Peyer's patch (tissue), 4 donors: ENCODE results near the gene HES4. TPM values are rescaled to one million over a fixed set of nuclear protein-coding genes. Genes with fewer than 3 reads are reported as not detected.
"Not testable (repeated sequence)": the region's sequence is repeated elsewhere in the genome, so short reads cannot be mapped to it uniquely, and the experiment has no call there.

Source experiments
- DNase-seq, 3 donors: peaks; one replicate each; pipeline ENCODE4 v3.0.0-alpha.2; 2017 to 2019
- H3K27ac ChIP-seq, 4 donors: fragments of 200-600 bp; sonication (generic); one replicate each; pipeline ENCODE4 v1.5.1; 2016 to 2019
- H3K27me3 ChIP-seq, 2 donors: fragments of 200-600 bp; sonication (generic); one replicate each; pipeline ENCODE4 v1.5.1; 2019
- H3K36me3 ChIP-seq, 3 donors: fragments of 200-600 bp; sonication (generic); one replicate each; pipeline ENCODE4 v1.5.1; 2016 to 2019
- H3K4me1 ChIP-seq, 4 donors: fragments of 200-600 bp; sonication (generic); one replicate each; pipeline ENCODE4 v1.5.1; 2016 to 2019
- H3K4me3 ChIP-seq, 4 donors: fragments of 200-600 bp; sonication (generic); 1 replicate in 3 of 4; 2 replicates in 1 of 4; pipeline ENCODE4 v1.5.1; 2016 to 2019; ENCODE audit warnings: mild to moderate bottlenecking in 1 of 4
- H3K9me3 ChIP-seq, 4 donors: fragments of 200-600 bp; sonication (generic); one replicate each; pipeline ENCODE4 v1.5.1; 2016 to 2019; ENCODE audit warnings: mild to moderate bottlenecking in 1 of 4
- POLR2A ChIP-seq, 2 donors: fragments of 450-650 bp; IDR thresholded peaks; one replicate each; pipeline ENCODE4 v1.5.1; 2017; ENCODE audit warnings: antibody characterized with exemption in 2 of 2, mild to moderate bottlenecking in 2 of 2, moderate library complexity in 2 of 2
- total RNA-seq, 4 donors: library from RNA; depleted of rRNA; stranded (reverse); fragments of >200 nt; gene quantifications; one replicate each; pipeline ENCODE4 v1.1.0, GENCODE V29; 2016
- TF ChIP-seq, protein P1 (sequence below), 6 experiments: fragments of 450-650 bp in 4 of 6; fragments of 200-600 bp in 2 of 6; sonication (generic) in 1 of 6; IDR thresholded peaks; one replicate each; pipeline ENCODE4 v1.5.1; 2017 to 2019; ENCODE audit warnings: antibody characterized with exemption in 6 of 6, mild to moderate bottlenecking in 3 of 6, moderate library complexity in 1 of 6

HES4 gene
- total RNA-seq, 4 donors from 2014 or later = 3.9 to 12.4 (median 7.7) TPM

DNA sequence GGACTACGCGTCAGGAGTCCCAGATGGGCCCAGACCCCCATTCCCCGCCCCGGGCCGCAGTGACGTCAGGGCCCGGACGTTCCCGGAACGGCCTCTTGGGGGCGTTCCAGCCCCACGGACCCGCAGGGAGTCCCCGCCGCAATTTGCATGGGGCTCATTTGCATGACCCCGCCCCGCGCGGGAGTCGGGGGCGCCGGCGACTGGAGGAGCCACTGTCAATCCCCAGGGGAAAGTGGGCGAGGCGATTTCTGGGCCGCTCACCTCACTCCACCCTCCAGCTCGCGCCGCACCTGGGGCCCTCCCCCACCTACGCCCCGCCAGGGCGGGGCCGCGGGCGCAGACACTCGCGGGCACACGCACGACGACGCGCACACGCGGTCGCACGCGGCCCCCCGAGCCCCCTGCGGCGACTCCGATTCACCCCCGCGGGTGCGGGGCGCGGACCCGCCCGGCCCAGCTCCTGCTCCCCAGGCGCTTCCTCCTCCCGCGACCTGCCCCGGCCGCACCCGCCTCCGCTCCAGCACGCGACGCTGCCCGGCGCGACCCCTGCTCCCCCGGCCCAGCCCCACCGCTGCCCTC is 33.2 kb upstream of the HES4 start:
- H3K36me3 ChIP-seq = no peaks in the 10 kb centered on the region
- peak overlapping the region; percentile 31 to 60 (median 52) for H3K4me3 ChIP-seq
- peaks cover 0 to 32% (median 20%) of the 10 kb centered on the region in 4 donors for H3K4me1 ChIP-seq
- H3K27me3 ChIP-seq = peaks cover 0 to 19% of the 10 kb centered on the region in 2 donors
- H3K9me3 ChIP-seq = no peaks in the 10 kb centered on the region
- peak; percentile 89 to 96 (median 93) for DNase-seq
- peak overlapping the region in 1 of 4 donors; percentile 25 for H3K27ac ChIP-seq
- TF ChIP-seq POLR2A (IDR thresholded peaks at IDR 0.05) = no peak
- TF ChIP-seq, protein P1, sequence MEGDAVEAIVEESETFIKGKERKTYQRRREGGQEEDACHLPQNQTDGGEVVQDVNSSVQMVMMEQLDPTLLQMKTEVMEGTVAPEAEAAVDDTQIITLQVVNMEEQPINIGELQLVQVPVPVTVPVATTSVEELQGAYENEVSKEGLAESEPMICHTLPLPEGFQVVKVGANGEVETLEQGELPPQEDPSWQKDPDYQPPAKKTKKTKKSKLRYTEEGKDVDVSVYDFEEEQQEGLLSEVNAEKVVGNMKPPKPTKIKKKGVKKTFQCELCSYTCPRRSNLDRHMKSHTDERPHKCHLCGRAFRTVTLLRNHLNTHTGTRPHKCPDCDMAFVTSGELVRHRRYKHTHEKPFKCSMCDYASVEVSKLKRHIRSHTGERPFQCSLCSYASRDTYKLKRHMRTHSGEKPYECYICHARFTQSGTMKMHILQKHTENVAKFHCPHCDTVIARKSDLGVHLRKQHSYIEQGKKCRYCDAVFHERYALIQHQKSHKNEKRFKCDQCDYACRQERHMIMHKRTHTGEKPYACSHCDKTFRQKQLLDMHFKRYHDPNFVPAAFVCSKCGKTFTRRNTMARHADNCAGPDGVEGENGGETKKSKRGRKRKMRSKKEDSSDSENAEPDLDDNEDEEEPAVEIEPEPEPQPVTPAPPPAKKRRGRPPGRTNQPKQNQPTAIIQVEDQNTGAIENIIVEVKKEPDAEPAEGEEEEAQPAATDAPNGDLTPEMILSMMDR (IDR thresholded peaks at IDR 0.05) = peak; percentile 71 to 87 (median 80)

DNA sequence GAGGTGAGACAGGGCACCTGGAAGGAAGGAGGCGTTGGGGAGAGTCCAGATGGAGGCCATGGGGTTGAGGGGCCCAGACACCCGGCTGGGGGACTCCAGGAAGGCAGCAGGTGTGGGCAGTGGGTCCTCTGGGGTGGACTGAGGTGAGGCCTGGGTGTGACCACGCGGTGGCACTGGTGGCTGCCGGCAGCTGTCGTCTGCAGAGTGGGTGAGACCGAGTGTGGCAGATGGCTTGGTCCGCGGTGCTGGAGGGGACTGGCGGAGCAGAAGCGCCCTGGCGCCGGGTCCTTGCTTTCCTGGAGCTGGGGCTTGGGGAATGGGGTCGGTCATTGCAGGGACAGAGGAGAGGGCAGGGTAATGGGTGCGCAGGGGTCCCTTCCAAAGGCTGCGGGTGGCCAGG is 32.5 kb upstream of the HES4 start:
- Histone ChIP-seq H3K4me1 (peaks cover 0 to 32% (median 20%) of the 10 kb centered on the region in 4 donors), H3K27ac (no peak overlapping the region), H3K27me3 (peaks cover 0 to 19% of the 10 kb centered on the region in 2 donors), H3K4me3 (peak overlapping the region; percentile 31 to 60 (median 52)), H3K36me3 (no peaks in the 10 kb centered on the region), H3K9me3 (no peaks in the 10 kb centered on the region)
- peak in 1 of 3 donors; percentile 66 for DNase-seq
- no peak for TF ChIP-seq POLR2A (IDR thresholded peaks at IDR 0.05)
- TF ChIP-seq, protein P1 (IDR thresholded peaks at IDR 0.05) = peak in 3 of 6 experiments; percentile 19 to 36 (median 35)

DNA sequence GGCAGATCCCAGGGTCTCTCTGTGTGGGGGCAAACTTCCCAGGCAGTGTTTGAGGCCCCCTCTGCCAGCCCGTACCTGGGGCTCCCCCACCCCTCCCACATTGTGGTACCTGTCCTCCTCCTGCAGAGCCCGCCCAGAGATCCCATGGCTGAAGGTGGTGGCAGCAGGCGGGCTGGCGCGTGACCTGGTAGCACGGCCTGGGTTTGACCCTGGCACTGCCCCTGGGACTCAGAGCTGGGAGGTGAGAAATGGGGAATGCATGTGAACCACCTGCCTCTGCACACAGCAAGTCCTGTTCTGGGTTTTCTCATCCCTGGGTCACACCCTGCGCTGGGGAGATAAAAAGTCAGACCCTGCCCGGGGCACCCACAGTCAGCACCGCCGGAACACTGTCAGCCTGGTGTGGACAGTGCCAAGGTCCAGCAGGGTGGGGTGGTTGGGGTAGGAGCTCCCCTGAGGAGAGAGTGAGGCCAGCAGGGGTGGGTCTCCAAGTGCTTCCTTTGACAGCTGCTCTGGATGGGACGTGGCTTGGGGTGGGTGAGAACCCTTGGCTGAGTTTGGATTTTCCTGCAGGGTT is 31.9 kb upstream of the HES4 start:
- Histone ChIP-seq H3K9me3 (no peaks in the 10 kb centered on the region), H3K36me3 (no peaks in the 10 kb centered on the region), H3K27ac (no peak overlapping the region), H3K4me1 (peaks cover 0 to 32% (median 20%) of the 10 kb centered on the region in 4 donors), H3K27me3 (peaks cover 0 to 19% of the 10 kb centered on the region in 2 donors), H3K4me3 (no peak overlapping the region)
- DNase-seq = peak in 1 of 3 donors; percentile 71
- TF ChIP-seq POLR2A (IDR thresholded peaks at IDR 0.05) = no peak
- TF ChIP-seq, protein P1 (IDR thresholded peaks at IDR 0.05) = no peak

DNA sequence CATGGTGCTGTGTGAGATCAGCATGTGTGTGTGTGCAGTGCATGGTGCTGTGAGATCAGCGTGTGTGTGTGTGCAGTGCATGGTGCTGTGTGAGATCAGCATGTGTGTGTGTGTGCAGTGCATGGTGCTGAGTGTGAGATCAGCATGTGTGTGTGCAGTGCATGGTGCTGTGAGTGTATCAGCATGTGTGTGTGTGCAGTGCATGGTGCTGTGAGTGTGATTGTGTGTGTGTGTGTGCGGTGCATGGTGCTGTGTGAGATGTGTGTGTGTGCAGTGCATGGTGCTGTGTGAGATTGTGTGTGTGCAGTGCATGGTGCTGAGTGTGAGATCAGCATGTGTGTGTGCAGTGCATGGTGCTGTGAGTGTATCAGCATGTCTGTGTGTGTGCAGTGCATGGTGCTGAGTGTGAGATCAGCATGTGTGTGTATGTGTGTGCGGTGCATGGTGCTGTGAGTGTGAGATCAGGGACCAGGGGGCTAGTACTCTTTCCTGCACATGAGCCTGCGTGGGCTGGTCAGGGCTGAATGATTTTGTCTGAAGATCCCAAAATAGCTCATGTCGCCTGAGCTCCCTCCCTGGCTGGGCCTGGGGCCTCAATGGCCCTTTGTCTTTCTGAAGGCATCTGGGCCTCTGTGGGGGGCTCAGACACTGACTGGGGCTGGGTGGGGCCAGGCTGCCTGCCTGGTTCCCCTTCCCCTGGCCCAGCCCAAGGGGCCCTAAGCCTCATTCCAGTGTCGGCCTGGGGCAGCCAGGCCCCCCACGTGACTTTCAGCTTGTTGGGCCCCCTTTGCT is 31.2 kb upstream of the HES4 start:
- H3K4me3 ChIP-seq, H3K27ac ChIP-seq, H3K9me3 ChIP-seq, DNase-seq, H3K36me3 ChIP-seq: not testable (repeated sequence)
- Histone ChIP-seq H3K4me1 (peaks cover 0 to 32% (median 20%) of the 10 kb centered on the region in 4 donors), H3K27me3 (peaks cover 0 to 19% of the 10 kb centered on the region in 2 donors)

DNA sequence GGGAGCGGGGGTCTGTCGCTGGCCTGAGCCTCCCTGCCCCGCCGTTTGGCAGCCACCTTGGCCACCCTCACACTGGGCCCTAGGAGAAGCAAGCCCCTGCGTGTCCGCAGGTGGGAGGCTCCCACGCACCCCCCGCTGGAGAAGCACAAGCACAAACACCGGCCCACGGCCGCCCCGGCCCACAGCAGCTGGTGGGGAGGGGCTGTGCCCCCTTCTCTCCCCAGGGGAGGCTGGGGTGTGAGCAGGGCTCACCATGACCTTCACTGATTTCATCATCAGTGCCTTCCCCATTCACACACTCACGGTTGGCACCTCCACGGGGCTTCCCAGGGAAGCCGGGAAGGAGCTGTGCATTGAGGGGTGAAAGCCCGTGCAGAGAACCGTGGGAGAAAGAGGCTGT is 27.9 kb upstream of the HES4 start:
- no peaks in the 10 kb centered on the region for H3K9me3 ChIP-seq
- TF ChIP-seq POLR2A (IDR thresholded peaks at IDR 0.05) = no peak
- TF ChIP-seq, protein P1 (IDR thresholded peaks at IDR 0.05) = no peak
- no peaks in the 10 kb centered on the region for H3K36me3 ChIP-seq
- DNase-seq = no peak
- H3K27me3 ChIP-seq = peaks cover 0 to 2% of the 10 kb centered on the region in 2 donors
- peaks cover 0 to 26% (median 7%) of the 10 kb centered on the region in 4 donors for H3K4me1 ChIP-seq
- H3K27ac ChIP-seq = no peak overlapping the region
- H3K4me3 ChIP-seq = no peak overlapping the region
